SK-N-SH (cell line): Measurements from ENCODE around the gene SOX13. TPM values are rescaled to one million over a fixed set of nuclear protein-coding genes. Genes with fewer than 3 reads are reported as not detected.

ENCODE experiments used
- CTCF ChIA-PET: fragments of 300-600, 350-600 bp; formaldehyde crosslinking; extraction: SDS; loops from one replicate; lab custom pipeline; 2021; lab: Yijun Ruan, JAX
- POLR2A ChIA-PET: fragments of 350-600 bp; sonication (Branson Sonifier 250); formaldehyde crosslinking; extraction: SDS; loops from one replicate; lab custom pipeline; 2020; ENCODE audit warnings: antibody characterized with exemption, inconsistent platforms; lab: Yijun Ruan, JAX
- DNase-seq: peaks from one replicate; pipeline ENCODE4 v3.0.0; 2012
- H2AFZ ChIP-seq: fragments of 200-600 bp; sonication (generic); 2 replicates; pipeline ENCODE4 v1.8.1; 2016; ENCODE audit warnings: antibody characterized with exemption, mild to moderate bottlenecking, low read depth
- H3F3A ChIP-seq: fragments of 200-600 bp; sonication (generic); replicated peaks from 2 replicates; pipeline ENCODE3; 2016; ENCODE audit warnings: antibody characterized with exemption, mild to moderate bottlenecking; ENCODE audit not compliant: insufficient read depth
- H3K27ac ChIP-seq, 2 experiments: fragments of 200-500 bp in 1 of 2; fragments of 200-600 bp in 1 of 2; sonication (Bioruptor generic) in 1 of 2; sonication (generic), shearing (Covaris generic) in 1 of 2; 2 replicates each; pipeline versions ENCODE4 v1.5.1 to v1.6.1; 2014 to 2016; ENCODE audit warnings: low read depth in 2 of 2, inconsistent platforms in 1 of 2, low read length in 1 of 2, mild to moderate bottlenecking in 1 of 2, mixed read lengths in 1 of 2
- H3K27me3 ChIP-seq: fragments of 200-600 bp; sonication (generic), shearing (Covaris generic); 2 replicates; pipeline ENCODE4 v1.6.1; 2016; ENCODE audit warnings: mixed run types; ENCODE audit not compliant: insufficient read depth
- H3K36me3 ChIP-seq, 2 experiments: fragments of 200-500 bp in 1 of 2; fragments of 200-600 bp in 1 of 2; sonication (Bioruptor generic) in 1 of 2; sonication (generic) in 1 of 2; replicated peaks in 1 of 2; 2 replicates each; pipeline versions ENCODE3 to v1.5.1; 2014 to 2016; ENCODE audit warnings: low read length in 1 of 2, mild to moderate bottlenecking in 1 of 2; ENCODE audit not compliant: insufficient read depth in 2 of 2, control insufficient read depth in 1 of 2
- H3K4me1 ChIP-seq, 2 experiments: fragments of 200-500 bp in 1 of 2; fragments of 200-600 bp in 1 of 2; sonication (Bioruptor generic) in 1 of 2; sonication (generic), shearing (Covaris generic) in 1 of 2; 2 replicates each; pipeline versions ENCODE4 v1.5.1 to v1.6.1; 2014 to 2016; ENCODE audit warnings: low read depth in 1 of 2, low read length in 1 of 2, mixed run types in 1 of 2; ENCODE audit not compliant: insufficient read depth in 2 of 2, control insufficient read depth in 1 of 2
- H3K4me2 ChIP-seq: fragments of 200-600 bp; sonication (generic), shearing (Covaris generic); 2 replicates; pipeline ENCODE4 v1.6.1; 2017; ENCODE audit warnings: mixed run types
- H3K4me3 ChIP-seq, 2 experiments: fragments of 200-500 bp in 1 of 2; fragments of 200-600 bp in 1 of 2; sonication (Bioruptor generic) in 1 of 2; sonication (generic), shearing (Covaris generic) in 1 of 2; 2 replicates each; pipeline versions ENCODE4 v1.5.1 to v1.8.1; 2014 to 2016; ENCODE audit warnings: low read depth in 2 of 2, inconsistent platforms in 1 of 2, low read length in 1 of 2, mild to moderate bottlenecking in 1 of 2, mixed read lengths in 1 of 2, moderate library complexity in 1 of 2
- H3K79me2 ChIP-seq: fragments of 200-600 bp; sonication (generic); 2 replicates; pipeline ENCODE4 v1.8.1; 2017; ENCODE audit warnings: mild to moderate bottlenecking; ENCODE audit not compliant: insufficient read depth
- H3K9ac ChIP-seq: fragments of 200-600 bp; sonication (generic); 2 replicates; pipeline ENCODE4 v1.6.1; 2017; ENCODE audit warnings: mixed run types
- H3K9me2 ChIP-seq: fragments of 200-600 bp; sonication (generic); 2 replicates; pipeline ENCODE4 v1.6.1; 2017; ENCODE audit warnings: mixed run types
- H3K9me3 ChIP-seq: fragments of 200-600 bp; sonication (generic); 2 replicates; pipeline ENCODE4 v1.6.1; 2017; ENCODE audit warnings: mixed run types, mild to moderate bottlenecking, moderate library complexity
- H4K20me1 ChIP-seq: fragments of 200-600 bp; sonication (generic); 2 replicates; pipeline ENCODE4 v1.6.1; 2017; ENCODE audit warnings: mild to moderate bottlenecking, mixed run types; ENCODE audit not compliant: insufficient read depth
- CHD2 ChIP-seq: fragments of 150-350 bp; IDR thresholded peaks from 2 replicates; pipeline ENCODE4 v1.6.1; 2018; ENCODE audit warnings: low read length; ENCODE audit not compliant: partially characterized antibody
- EP300 ChIP-seq, 2 experiments: IDR thresholded peaks; 2 replicates each; pipeline versions ENCODE4 v1.4.0 to v1.6.1; 2012; ENCODE audit warnings: borderline replicate concordance in 1 of 2, low read depth in 1 of 2, low read length in 1 of 2
- EZH2phosphoT487 ChIP-seq: fragments of 200-600 bp; sonication (generic); IDR thresholded peaks from 2 replicates; pipeline ENCODE4 v1.6.1; 2017; ENCODE audit warnings: low read depth, mixed run types, mild to moderate bottlenecking, antibody characterized with exemption, moderate library complexity, borderline replicate concordance
- FOSL2 ChIP-seq: IDR thresholded peaks from 2 replicates; pipeline ENCODE4 v1.4.0; 2012; ENCODE audit warnings: low read depth, mild to moderate bottlenecking, moderate library complexity, borderline replicate concordance
- FOXJ3 ChIP-seq: sonication (generic); formaldehyde crosslinking; IDR thresholded peaks from 2 replicates; pipeline ENCODE4 v1.5.1; 2020; ENCODE audit warnings: mild to moderate bottlenecking, missing genetic modification reagents
- MEF2A ChIP-seq: IDR thresholded peaks from 2 replicates; pipeline ENCODE4 v1.4.0; 2012; ENCODE audit warnings: low read depth, borderline replicate concordance
- POLR2AphosphoS5 ChIP-seq: IDR thresholded peaks from 2 replicates; pipeline ENCODE4 v1.6.1; 2012; ENCODE audit warnings: low read depth, low read length
- RFX5 ChIP-seq: IDR thresholded peaks from 2 replicates; pipeline ENCODE4 v1.6.1; 2012; ENCODE audit warnings: mild to moderate bottlenecking, improper control_type of control experiment, low read length
- RXRA ChIP-seq: IDR thresholded peaks from 2 replicates; pipeline ENCODE4 v1.4.0; 2012; ENCODE audit warnings: low read depth, mild to moderate bottlenecking, borderline replicate concordance
- SIN3A ChIP-seq: IDR thresholded peaks from 2 replicates; pipeline ENCODE4 v1.6.1; 2012; ENCODE audit warnings: low read depth, mild to moderate bottlenecking, low read length, moderate library complexity, borderline replicate concordance
- SMC3 ChIP-seq: IDR thresholded peaks from 2 replicates; pipeline ENCODE4 v1.6.1; 2012; ENCODE audit warnings: low read depth, low read length, improper control_type of control experiment
- TEAD4 ChIP-seq: IDR thresholded peaks from 2 replicates; pipeline ENCODE4 v1.4.0; 2012; ENCODE audit warnings: mild to moderate bottlenecking, borderline replicate concordance; ENCODE audit not compliant: insufficient read depth
- WGBS: methylation state at CpG from one replicate; pipeline ENCODE4 v1.1.6; 2017; ENCODE audit warnings: low lambda C conversion rate; 5-methylcytosine and 5-hydroxymethylcytosine counted together
- polyA plus RNA-seq, 3 experiments: library from polyadenylated mRNA; depleted of rRNA; stranded (reverse); fragments of >200 nt; gene quantifications; 2 replicates each; pipeline ENCODE4 v1.2.3, GENCODE V29; 2012
- TF ChIP-seq, protein P1 (sequence below): IDR thresholded peaks from 2 replicates; pipeline ENCODE4 v1.6.1; 2012; ENCODE audit warnings: mild to moderate bottlenecking, low read depth, low read length, moderate library complexity
- TF ChIP-seq, protein P2 (sequence below): fragments of 150-350 bp; IDR thresholded peaks from 2 replicates; pipeline ENCODE4 v1.6.1; 2017; ENCODE audit warnings: antibody characterized with exemption, low read length, low read depth, borderline replicate concordance
- TF ChIP-seq, protein P3 (sequence below): IDR thresholded peaks from 2 replicates; pipeline ENCODE4 v1.4.0; 2012; ENCODE audit warnings: low read depth, borderline replicate concordance

The SOX13 gene
- polyA plus RNA-seq, 1 of the 3 experiments (the other 2 are of a cell fraction) = 10.6 TPM

- peaks cover 0 to 13% of the 10 kb centered on the region in 2 experiments; a peak in 1 of 4 replicates for H3K4me1 ChIP-seq
- no peaks in the 10 kb centered on the region for H3K36me3 ChIP-seq
- no peak for DNase-seq
- H3K9ac ChIP-seq = no peak overlapping the region
- TF ChIP-seq CHD2 = no peak
- TF ChIP-seq, all 33 proteins: peak for 0
- H3K79me2 ChIP-seq = no peaks in the 10 kb centered on the region; the same call in 1 of the 2 replicates
- H3K27me3 ChIP-seq = no peaks in the 10 kb centered on the region
- H3K27ac ChIP-seq = no peak overlapping the region
- CTCF ChIA-PET = interaction anchor here (1.1 to 1.3 kb wide), 2 partner anchors 35 to 95 kb away, joined by 5 read pairs; no protein-coding TSS in a partner anchor
- H3K4me3 ChIP-seq = no peak overlapping the region
- 79% methylated on average over 6 of the region's 6 CpGs for WGBS
- H4K20me1 ChIP-seq = no peaks in the 10 kb centered on the region
- no peaks in the 10 kb centered on the region for H3F3A ChIP-seq
- H3K9me3 ChIP-seq = no peaks in the 10 kb centered on the region
- H2AFZ ChIP-seq = no peak overlapping the region
- no peak overlapping the region for H3K4me2 ChIP-seq
- POLR2A ChIA-PET = no interaction called here
- H3K9me2 ChIP-seq = no peaks in the 10 kb centered on the region
These were observed 21.4 kb downstream of the SOX13 start for GRCh38 chr1:204094313-204094729.

GRCh38 chr1:204094856-204095634 is 22.1 kb downstream of the SOX13 start:
- no peak for TF ChIP-seq EP300 (IDR thresholded peaks at IDR 0.05; ENCODE audit: borderline replicate concordance in 1 of 2, low read depth in 1 of 2, low read length in 1 of 2)
- no peak for TF ChIP-seq FOXJ3 (CRISPR knock-in tag)
- TF ChIP-seq FOSL2 = no peak
- no peak for TF ChIP-seq SMC3
- no peak for TF ChIP-seq EZH2phosphoT487
- H2AFZ ChIP-seq = no peak overlapping the region
- H3K9me2 ChIP-seq = no peaks in the 10 kb centered on the region
- no peaks in the 10 kb centered on the region for H4K20me1 ChIP-seq
- no peak overlapping the region for H3K4me3 ChIP-seq
- WGBS = 92% methylated on average over 14 of the region's 15 CpGs
- CTCF ChIA-PET = interaction anchor here (1.1 to 1.3 kb wide), 2 partner anchors 34 to 96 kb away, joined by 5 read pairs; no protein-coding TSS in a partner anchor
- no peaks in the 10 kb centered on the region for H3K27me3 ChIP-seq
- H3K27ac ChIP-seq = no peak overlapping the region
- H3K4me1 ChIP-seq = peaks cover 0 to 13% of the 10 kb centered on the region in 2 experiments; a peak in 1 of 4 replicates
- H3K9me3 ChIP-seq = no peaks in the 10 kb centered on the region
- H3K79me2 ChIP-seq = no peaks in the 10 kb centered on the region; the same call in 1 of the 2 replicates
- POLR2A ChIA-PET = no interaction called here
- no peaks in the 10 kb centered on the region for H3F3A ChIP-seq
- no peak overlapping the region for H3K9ac ChIP-seq
- no peak overlapping the region for H3K4me2 ChIP-seq
- DNase-seq = no peak
- no peaks in the 10 kb centered on the region for H3K36me3 ChIP-seq

DNA sequence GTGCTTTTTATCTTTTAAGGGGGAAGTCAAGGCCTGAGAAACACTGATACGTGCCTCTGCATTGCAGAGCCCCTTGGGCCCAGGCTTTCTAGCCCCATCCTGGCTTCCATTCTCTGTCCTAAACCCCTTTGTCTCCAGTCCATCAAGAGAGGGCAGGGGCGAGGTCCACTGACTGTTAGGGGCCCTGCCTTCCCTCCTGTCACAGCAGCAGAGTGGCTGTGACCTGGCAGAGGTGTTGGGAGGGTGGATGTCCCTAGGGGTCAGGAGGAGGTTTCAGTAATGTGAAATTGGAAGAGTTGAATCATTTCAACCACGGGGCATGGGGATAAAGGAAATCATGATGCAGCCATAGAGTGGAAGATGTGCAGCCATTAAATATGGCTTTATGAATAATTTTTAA is 24.0 kb downstream of the SOX13 start:
- TF ChIP-seq POLR2AphosphoS5 (no peak), RFX5 (no peak), RXRA (no peak), SIN3A (no peak), CHD2 (no peak), TEAD4 (no peak), MEF2A (no peak)
- TF ChIP-seq, protein P1, sequence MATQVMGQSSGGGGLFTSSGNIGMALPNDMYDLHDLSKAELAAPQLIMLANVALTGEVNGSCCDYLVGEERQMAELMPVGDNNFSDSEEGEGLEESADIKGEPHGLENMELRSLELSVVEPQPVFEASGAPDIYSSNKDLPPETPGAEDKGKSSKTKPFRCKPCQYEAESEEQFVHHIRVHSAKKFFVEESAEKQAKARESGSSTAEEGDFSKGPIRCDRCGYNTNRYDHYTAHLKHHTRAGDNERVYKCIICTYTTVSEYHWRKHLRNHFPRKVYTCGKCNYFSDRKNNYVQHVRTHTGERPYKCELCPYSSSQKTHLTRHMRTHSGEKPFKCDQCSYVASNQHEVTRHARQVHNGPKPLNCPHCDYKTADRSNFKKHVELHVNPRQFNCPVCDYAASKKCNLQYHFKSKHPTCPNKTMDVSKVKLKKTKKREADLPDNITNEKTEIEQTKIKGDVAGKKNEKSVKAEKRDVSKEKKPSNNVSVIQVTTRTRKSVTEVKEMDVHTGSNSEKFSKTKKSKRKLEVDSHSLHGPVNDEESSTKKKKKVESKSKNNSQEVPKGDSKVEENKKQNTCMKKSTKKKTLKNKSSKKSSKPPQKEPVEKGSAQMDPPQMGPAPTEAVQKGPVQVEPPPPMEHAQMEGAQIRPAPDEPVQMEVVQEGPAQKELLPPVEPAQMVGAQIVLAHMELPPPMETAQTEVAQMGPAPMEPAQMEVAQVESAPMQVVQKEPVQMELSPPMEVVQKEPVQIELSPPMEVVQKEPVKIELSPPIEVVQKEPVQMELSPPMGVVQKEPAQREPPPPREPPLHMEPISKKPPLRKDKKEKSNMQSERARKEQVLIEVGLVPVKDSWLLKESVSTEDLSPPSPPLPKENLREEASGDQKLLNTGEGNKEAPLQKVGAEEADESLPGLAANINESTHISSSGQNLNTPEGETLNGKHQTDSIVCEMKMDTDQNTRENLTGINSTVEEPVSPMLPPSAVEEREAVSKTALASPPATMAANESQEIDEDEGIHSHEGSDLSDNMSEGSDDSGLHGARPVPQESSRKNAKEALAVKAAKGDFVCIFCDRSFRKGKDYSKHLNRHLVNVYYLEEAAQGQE = no peak
- TF ChIP-seq, protein P2, sequence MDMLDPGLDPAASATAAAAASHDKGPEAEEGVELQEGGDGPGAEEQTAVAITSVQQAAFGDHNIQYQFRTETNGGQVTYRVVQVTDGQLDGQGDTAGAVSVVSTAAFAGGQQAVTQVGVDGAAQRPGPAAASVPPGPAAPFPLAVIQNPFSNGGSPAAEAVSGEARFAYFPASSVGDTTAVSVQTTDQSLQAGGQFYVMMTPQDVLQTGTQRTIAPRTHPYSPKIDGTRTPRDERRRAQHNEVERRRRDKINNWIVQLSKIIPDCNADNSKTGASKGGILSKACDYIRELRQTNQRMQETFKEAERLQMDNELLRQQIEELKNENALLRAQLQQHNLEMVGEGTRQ = no peak
- TF ChIP-seq, protein P3, sequence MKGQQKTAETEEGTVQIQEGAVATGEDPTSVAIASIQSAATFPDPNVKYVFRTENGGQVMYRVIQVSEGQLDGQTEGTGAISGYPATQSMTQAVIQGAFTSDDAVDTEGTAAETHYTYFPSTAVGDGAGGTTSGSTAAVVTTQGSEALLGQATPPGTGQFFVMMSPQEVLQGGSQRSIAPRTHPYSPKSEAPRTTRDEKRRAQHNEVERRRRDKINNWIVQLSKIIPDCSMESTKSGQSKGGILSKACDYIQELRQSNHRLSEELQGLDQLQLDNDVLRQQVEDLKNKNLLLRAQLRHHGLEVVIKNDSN = no peak
- Histone ChIP-seq H3K4me1 (peaks cover 0 to 13% of the 10 kb centered on the region in 2 experiments; a peak in 1 of 4 replicates), H4K20me1 (no peaks in the 10 kb centered on the region), H3K9me2 (no peaks in the 10 kb centered on the region), H2AFZ (no peak overlapping the region), H3K4me2 (no peak overlapping the region), H3K9me3 (no peaks in the 10 kb centered on the region), H3K36me3 (no peaks in the 10 kb centered on the region), H3K4me3 (no peak overlapping the region), H3F3A (no peaks in the 10 kb centered on the region), H3K27ac (no peak overlapping the region), H3K27me3 (no peaks in the 10 kb centered on the region), H3K79me2 (no peaks in the 10 kb centered on the region; the same call in 1 of the 2 replicates), H3K9ac (no peak overlapping the region)
- WGBS = 82% methylated on average over 3 of the region's 3 CpGs
- DNase-seq = no peak
- ChIA-PET CTCF (no interaction called here), POLR2A (no interaction called here)
